GM12891 (cell line): ENCODE results near the gene TGFB3.

Experiments used
- DNase-seq: peaks from one replicate; pipeline ENCODE4 v3.0.0; 2011; ENCODE audit warnings: low spot score; ENCODE audit not compliant: insufficient read length
- FAIRE-seq: peaks from 2 replicates; lab custom pipeline; 2011; peaks lifted over from hg19 to GRCh38; lab: Jason Lieb, UNC
- PAX5 ChIP-seq: IDR thresholded peaks from 2 replicates; pipeline ENCODE4 v1.6.1; 2011; ENCODE audit warnings: low read length, moderate library complexity, mild to moderate bottlenecking; ENCODE audit not compliant: insufficient read depth, severe bottlenecking
- POLR2A ChIP-seq: IDR thresholded peaks from 2 replicates; pipeline ENCODE4 v1.6.1; 2011; ENCODE audit warnings: low read depth, low read length, control low read depth
- POLR2AphosphoS5 ChIP-seq: IDR thresholded peaks from 2 replicates; pipeline ENCODE4 v1.6.1; 2011; ENCODE audit warnings: low read depth, low read length, control low read depth
- POU2F2 ChIP-seq: IDR thresholded peaks from 2 replicates; pipeline ENCODE4 v1.6.1; 2011; ENCODE audit warnings: low read depth, mild to moderate bottlenecking, control low read depth, low read length, moderate library complexity
- SPI1 ChIP-seq: IDR thresholded peaks from 2 replicates; pipeline ENCODE4 v1.6.1; 2011; ENCODE audit warnings: low read depth, low read length, control low read depth
- TAF1 ChIP-seq: IDR thresholded peaks from 2 replicates; pipeline ENCODE4 v1.6.1; 2011; ENCODE audit warnings: low read depth, low read length, control low read depth

TGFB3 gene

GRCh38 chr14:75911883-75912282, 69.9 kb downstream of the TGFB3 start:
- no peak for FAIRE-seq
- DNase-seq = no peak
- TF ChIP-seq POU2F2 (no peak), PAX5 (no peak), POLR2A (no peak), SPI1 (no peak), POLR2AphosphoS5 (no peak), TAF1 (no peak)

- TF ChIP-seq PAX5 (no peak), SPI1 (no peak), POLR2A (no peak), POU2F2 (no peak), POLR2AphosphoS5 (no peak), TAF1 (no peak)
- DNase-seq (no peak), FAIRE-seq (no peak)
Measured at GRCh38 chr14:75910048-75910447, 71.7 kb downstream of the TGFB3 start.

- DNase-seq = no peak
- FAIRE-seq = peak; percentile 26
- TF ChIP-seq PAX5 (no peak), POU2F2 (no peak), TAF1 (no peak), POLR2AphosphoS5 (no peak), SPI1 (no peak), POLR2A (no peak)
Measured at GRCh38 chr14:75909630-75910029, 72.2 kb downstream of the TGFB3 start.
